OCI-M1 (cell line): ENCODE results near the gene SUSD1.

Source experiments
- DNase-seq: peaks from one replicate; lab custom pipeline; 2025; lab: John Stamatoyannopoulos, UW

Gene SUSD1

DNA sequence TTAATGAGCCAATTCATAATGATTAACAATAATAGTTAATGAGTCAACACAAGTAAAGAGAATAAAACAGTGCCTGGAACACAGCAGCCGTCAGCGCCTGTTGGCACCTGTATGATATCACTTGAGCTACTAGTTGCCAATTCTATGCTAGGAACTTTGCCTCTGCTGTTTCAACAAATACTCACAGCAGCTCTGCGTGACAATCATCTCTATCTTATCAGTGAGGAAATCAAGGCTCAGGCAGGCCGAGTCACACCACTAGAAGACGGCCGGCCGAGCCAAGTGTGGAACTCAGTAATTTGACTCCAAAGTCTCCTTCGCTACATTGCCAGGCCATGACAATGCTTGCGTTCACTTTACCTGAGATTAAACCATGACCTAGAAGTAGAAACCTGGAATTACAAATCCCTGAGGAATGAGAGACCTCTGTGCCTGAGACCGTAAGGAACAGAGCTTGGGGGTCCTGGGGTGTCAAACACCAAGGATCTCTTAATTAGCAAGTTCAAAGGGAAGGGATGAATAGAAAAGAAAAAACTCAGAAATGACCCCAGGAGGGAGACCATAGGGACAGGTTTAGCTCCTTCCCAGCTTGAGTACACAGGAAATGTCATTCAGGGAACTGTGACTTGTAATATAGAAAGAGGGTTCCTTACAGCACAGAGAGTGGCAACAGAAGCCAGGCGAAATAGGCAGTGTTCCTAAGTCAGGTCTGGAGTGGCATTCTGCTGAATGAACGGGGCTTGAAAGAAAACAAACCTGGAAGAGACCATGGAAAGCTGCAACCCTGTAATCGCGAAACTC, 109.1 kb downstream of the SUSD1 start:
- no peak for DNase-seq

GRCh38 chr9:112064871-112065270, 110.2 kb downstream of the SUSD1 start:
- DNase-seq = no peak

DNA sequence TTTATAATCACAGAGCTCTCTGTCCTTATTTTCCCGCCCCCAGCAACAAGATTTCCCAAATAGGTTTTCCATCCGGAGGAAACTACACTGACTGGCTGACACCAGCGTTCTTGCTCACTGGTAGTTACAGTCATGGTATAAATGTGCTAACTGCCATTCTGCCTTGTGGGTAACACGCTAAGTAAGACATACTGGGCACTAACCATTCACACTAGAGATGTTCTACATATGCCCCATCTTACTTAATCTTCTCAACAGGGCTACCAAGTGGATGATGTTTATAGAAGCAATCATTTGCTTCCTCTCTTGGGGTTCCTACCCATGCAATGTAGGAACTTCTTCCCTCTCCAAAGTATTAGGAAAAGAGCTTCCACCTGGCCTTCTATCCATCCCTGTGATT, 111.5 kb downstream of the SUSD1 start:
- no peak for DNase-seq

GRCh38 chr9:112063151-112063550, 111.9 kb downstream of the SUSD1 start:
- no peak for DNase-seq

DNA sequence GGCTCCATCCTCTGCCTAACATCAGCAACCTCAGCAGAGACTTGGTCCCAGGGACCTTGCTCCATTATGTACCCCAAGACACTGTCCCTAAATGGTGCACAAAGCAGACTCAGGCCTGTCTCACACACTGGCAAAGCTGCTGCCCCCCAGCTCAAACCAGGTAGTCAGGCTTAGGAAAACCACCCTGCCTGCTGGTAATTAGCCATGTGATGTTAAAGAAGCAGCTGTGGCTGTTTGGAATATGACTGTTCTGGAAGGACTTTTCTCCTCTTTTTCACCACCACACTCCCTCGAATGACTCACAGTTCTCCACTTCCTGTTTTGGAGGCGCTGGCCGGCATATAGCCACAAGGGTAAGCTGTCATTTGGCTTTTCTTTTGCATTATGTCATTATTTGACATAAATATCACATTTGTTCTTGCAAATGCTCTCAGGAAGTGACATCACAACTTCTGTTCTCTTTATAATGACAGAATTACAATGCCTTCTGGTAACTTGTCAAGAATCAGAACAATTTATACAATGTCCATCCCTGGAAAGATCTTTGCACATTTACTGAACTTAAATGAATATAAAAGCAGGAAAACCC, 113.9 kb downstream of the SUSD1 start:
- DNase-seq = peak; percentile 93

GRCh38 chr9:112059966-112060320, 115.2 kb downstream of the SUSD1 start:
- DNase-seq = no peak

- no peak for DNase-seq
These were observed 115.7 kb downstream of the SUSD1 start for GRCh38 chr9:112059145-112059965.

- DNase-seq = no peak
These were observed 118.1 kb downstream of the SUSD1 start for GRCh38 chr9:112056996-112057395.

DNA sequence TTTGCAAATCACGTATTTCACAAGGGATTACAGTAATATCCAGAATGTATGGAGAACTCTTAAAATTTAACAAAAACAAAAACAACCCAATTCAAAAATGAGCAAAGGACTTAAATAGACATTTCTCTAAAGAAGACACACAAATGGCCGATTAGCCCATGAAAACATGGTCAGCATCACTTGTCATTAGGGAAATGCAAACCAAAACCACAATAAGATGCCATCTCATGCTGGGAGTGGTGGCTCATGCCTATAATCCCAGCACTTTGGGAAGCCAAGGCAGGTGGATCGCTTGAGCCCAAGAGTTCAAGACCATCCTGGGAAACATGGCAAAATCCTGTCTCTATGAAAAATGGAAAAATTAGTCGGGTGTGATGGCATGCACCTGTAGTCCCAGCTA, 120.2 kb downstream of the SUSD1 start:
- no peak for DNase-seq

DNA sequence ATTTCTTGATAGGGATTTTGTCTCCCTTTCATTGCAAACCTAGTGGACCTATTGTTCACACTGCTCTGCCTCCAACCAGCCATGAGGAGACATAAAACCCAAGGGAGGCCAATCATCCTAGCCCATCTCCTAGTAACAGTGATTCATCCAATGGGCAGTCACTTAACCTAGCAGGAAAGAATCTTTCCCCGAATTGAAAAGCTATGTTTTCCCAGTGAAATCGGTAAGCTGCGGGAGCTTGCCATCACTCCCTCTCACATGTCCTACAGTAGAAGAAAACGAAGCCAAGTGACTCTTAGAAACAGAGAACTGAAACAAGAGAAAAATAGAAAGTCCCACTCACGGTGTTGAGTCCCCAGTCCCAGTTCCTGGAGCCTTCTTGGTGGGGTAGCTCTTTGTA, 123.3 kb downstream of the SUSD1 start:
- no peak for DNase-seq

- DNase-seq = no peak
These were observed 124.3 kb downstream of the SUSD1 start for GRCh38 chr9:112050544-112051475.

DNA sequence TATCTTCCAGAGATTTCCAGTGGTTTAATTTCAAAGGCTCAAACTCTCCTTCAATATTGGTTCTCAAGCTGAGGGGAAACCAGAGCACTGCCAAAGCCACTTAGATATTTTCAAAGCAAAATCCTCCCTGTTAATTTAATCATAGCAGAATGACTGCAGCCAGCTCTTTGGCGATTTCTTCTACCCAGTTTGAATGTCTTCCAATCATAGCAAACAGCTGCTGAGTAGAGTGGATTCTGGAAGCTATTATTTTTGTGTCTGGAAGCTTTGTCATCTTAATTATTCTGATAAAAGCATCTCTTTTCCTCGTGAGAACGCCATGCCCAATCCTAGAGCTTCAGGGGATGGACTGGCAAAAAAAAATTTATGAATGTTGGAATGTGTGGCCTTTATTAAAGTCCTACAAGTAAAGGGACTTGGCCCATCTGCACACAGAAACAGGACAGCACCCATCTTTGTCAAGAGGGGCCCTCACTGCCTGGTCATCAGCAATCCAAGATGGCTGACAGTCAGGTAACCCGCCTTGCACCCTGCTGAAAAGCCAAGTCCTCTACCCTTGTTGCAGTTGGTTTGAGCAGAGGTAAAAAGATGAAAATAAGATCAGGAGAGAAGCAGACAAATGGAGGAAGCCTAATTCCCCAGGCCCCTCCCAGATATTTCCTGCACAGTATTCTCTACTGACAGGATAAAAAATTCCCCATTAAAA, 125.1 kb downstream of the SUSD1 start:
- no peak for DNase-seq

DNA sequence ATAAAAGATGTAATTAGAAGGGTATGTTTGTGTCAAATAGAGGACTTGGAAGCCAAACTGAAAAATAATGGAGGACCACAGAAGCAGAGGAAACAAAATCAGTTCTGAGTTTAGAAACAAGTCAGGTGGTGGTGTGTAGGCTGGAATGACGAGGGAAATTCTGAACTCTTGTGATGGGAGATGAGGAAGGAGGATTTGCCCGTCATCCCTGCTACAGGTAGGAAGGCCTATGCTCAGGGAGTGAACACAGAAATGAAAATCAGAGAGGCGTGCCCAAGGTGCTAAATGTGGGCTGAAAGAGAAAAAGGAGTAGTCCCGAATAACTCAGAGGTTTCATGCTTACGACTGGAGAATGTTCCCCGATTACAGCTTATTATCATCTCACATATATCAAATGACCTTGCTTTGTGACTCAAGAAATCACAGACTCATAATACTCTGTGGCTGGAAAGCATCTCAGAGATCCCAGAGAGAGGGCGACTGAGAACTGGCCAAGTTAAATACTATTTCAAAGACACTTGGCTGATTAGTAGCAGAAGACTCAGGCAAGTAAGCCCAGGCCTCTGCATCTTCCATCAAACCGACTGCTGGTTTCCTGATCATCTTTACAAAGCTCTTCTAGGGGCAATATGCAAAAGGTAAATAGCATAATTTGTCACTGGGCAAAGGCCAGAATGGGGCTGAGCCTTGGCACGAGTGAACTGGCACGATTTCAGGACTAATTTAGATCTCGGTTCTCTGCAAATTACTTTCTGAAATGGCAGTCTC, 126.0 kb downstream of the SUSD1 start:
- DNase-seq = no peak

DNA sequence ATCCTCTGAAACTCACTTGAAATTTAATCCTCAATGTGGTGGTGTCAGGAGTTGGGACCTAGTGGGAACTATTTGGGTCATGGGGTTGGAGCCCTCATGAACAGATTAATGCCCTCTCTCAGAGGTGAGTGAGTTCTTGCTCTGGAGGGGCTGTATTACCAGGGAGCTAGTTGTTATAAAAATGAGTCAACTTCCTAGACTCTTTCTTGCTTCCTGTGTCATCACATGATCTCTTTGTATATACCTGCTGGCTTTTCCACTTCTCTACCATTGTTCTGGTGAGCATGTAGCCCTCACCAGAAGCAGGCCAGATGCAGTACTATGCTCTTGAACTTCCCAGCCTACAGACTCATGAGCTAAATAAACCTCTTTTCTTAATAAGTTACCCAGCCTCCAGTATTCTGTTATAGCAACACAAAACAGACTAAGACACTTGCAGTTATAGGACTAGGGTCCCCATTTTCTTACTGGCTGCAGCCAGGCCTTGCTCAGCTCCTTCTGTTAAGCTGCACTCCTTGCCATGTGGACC, 127.5 kb downstream of the SUSD1 start:
- DNase-seq = no peak

GRCh38 chr9:112046181-112046580, 128.9 kb downstream of the SUSD1 start:
- peak; percentile 11 for DNase-seq

GRCh38 chr9:112044881-112045280, 130.2 kb downstream of the SUSD1 start:
- no peak for DNase-seq

GRCh38 chr9:112044186-112044585, 130.9 kb downstream of the SUSD1 start:
- DNase-seq = no peak

DNA sequence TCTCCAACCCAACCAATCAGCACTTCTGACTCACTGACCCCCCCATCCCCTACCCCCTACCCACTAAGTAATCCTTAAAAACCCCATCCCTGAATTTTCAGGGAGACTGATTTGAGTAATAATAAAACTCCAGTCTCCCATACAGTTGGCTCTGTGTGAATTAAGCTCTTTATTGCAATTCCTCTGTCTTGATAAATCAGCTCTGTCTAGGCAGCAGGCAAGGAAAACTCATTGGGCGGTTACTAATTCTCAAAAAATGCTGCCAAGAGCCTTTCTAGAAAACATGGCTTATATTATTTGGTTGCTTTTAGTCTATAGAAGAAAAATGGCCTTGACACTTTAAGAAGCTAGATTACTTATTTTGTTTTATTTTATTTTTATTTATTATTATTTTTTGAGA, 131.7 kb downstream of the SUSD1 start:
- no peak for DNase-seq

DNA sequence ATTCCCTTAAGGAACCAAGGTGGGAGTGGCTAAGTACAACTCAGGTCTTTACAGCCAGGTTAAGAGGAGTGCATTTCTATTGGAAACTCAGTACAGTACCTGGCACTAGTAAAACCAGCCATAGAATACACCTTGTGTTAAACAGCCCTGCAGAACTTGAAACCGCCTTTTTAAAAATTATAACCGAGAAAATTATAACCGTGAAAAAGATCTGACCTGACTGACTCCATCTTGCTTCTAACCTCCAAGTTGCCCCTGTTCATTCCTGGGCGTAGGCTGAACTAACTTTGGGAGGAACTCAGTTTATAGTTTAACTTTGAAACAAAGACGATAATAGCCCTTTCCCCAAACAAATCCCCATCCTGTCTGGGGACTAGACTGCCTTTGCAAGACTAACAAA, 132.3 kb downstream of the SUSD1 start:
- DNase-seq = no peak

GRCh38 chr9:112042244-112042638, 132.9 kb downstream of the SUSD1 start:
- no peak for DNase-seq
